WTC11 (cell line): ENCODE measurements around the gene PODXL. TPM values are rescaled to one million over a fixed set of nuclear protein-coding genes. Genes with fewer than 3 reads are reported as not detected.

Experiments
- ATAC-seq: fragments of 200-7000 bp; cut with Tn5 transposase; 2 replicates; pipeline ENCODE4 v1.10.0; 2021; ENCODE audit warnings: mild to moderate bottlenecking, moderate library complexity
- CTCF ChIA-PET: fragments of 300-600 bp; sonication (Branson Sonifier 250); formaldehyde crosslinking; loops from one replicate; lab custom pipeline; 2021; ENCODE audit warnings: antibody characterized with exemption; lab: Charles Lee
- POLR2A ChIA-PET: fragments of 350-600 bp; sonication (Branson Sonifier 250); formaldehyde crosslinking; loops from one replicate; lab custom pipeline; 2021; ENCODE audit warnings: antibody characterized with exemption; lab: Charles Lee
- DNase-seq: peaks from one replicate; pipeline ENCODE4 v3.0.0; 2021; ENCODE audit warnings: low spot score
- H3K27ac Mint-ChIP-seq: 2 replicates; pipeline ENCODE4 v1.8.0; 2021; ENCODE audit warnings: mixed read lengths
- H3K27me3 Mint-ChIP-seq: 2 replicates; pipeline ENCODE4 v1.8.0; 2021; ENCODE audit warnings: low read depth, mild to moderate bottlenecking, moderate library complexity, mixed read lengths
- H3K36me3 Mint-ChIP-seq: 2 replicates; pipeline ENCODE4 v1.8.0; 2021; ENCODE audit warnings: mixed read lengths
- H3K4me1 Mint-ChIP-seq: 2 replicates; pipeline ENCODE4 v1.8.0; 2022; ENCODE audit warnings: mixed read lengths
- H3K4me3 Mint-ChIP-seq: 2 replicates; pipeline ENCODE4 v1.8.0; 2021; ENCODE audit warnings: mild to moderate bottlenecking, moderate library complexity, mixed read lengths
- H3K9me3 Mint-ChIP-seq: 2 replicates; pipeline ENCODE4 v1.8.0; 2021; ENCODE audit warnings: mixed read lengths
- ATF1 ChIP-seq: sonication (generic); formaldehyde crosslinking; IDR thresholded peaks from 2 replicates; pipeline ENCODE4 v1.8.1; 2023; ENCODE audit warnings: mild to moderate bottlenecking, moderate library complexity, missing genetic modification reagents
- E2F1 ChIP-seq: sonication (generic); formaldehyde crosslinking; IDR thresholded peaks from 2 replicates; pipeline ENCODE4 v1.8.0; 2022; ENCODE audit warnings: mild to moderate bottlenecking, missing genetic modification reagents
- ETV6 ChIP-seq: sonication (generic); formaldehyde crosslinking; IDR thresholded peaks from 2 replicates; pipeline ENCODE4 v1.8.1; 2022; ENCODE audit warnings: mild to moderate bottlenecking, missing genetic modification reagents
- FOXJ3 ChIP-seq: sonication (generic); formaldehyde crosslinking; IDR thresholded peaks from 2 replicates; pipeline ENCODE4 v1.9.0; 2021; ENCODE audit warnings: missing genetic modification reagents, mild to moderate bottlenecking, borderline replicate concordance
- JUN ChIP-seq: sonication (generic); formaldehyde crosslinking; IDR thresholded peaks from 2 replicates; pipeline ENCODE4 v1.8.0; 2023; ENCODE audit warnings: mild to moderate bottlenecking, missing genetic modification reagents
- OVOL2 ChIP-seq: fragments of 250-450 bp; sonication (Bioruptor Pico); IDR thresholded peaks from 2 replicates; pipeline ENCODE4 v1.9.0; 2021; ENCODE audit warnings: mild to moderate bottlenecking, borderline replicate concordance
- PREB ChIP-seq: sonication (generic); formaldehyde crosslinking; IDR thresholded peaks from 2 replicates; pipeline ENCODE4 v1.8.1; 2022; ENCODE audit warnings: mild to moderate bottlenecking, missing genetic modification reagents, moderate library complexity, borderline replicate concordance
- SP1 ChIP-seq: sonication (generic); formaldehyde crosslinking; conservative IDR thresholded peaks from 2 replicates; pipeline ENCODE4 v1.8.1; 2022; ENCODE audit warnings: missing genetic modification reagents
- USF1 ChIP-seq: sonication (generic); formaldehyde crosslinking; IDR thresholded peaks from 2 replicates; pipeline ENCODE4 v1.8.0; 2022; ENCODE audit warnings: mild to moderate bottlenecking, missing genetic modification reagents
- ZNF416 ChIP-seq: fragments of 250-450 bp; sonication (Bioruptor Pico); IDR thresholded peaks from 2 replicates; pipeline ENCODE4 v1.9.0; 2021; ENCODE audit warnings: mild to moderate bottlenecking, inconsistent platforms
- total RNA-seq: library from RNA; stranded (reverse); gene quantifications from 3 replicates; pipeline ENCODE4 v1.2.3, GENCODE V29; 2021
- TF ChIP-seq, protein P1 (sequence below): sonication (generic); formaldehyde crosslinking; IDR thresholded peaks from 2 replicates; pipeline ENCODE4 v1.8.0; 2023; ENCODE audit warnings: missing genetic modification reagents, mild to moderate bottlenecking, borderline replicate concordance
- TF ChIP-seq, protein P2 (sequence below): fragments of 200-600 bp; IDR thresholded peaks from 2 replicates; pipeline ENCODE4 v1.8.0; 2022; ENCODE audit warnings: antibody characterized with exemption

Gene PODXL
- total RNA-seq, 1 experiment from 2014 or later, result 483 TPM

GRCh38 chr7:131560061-131560460, 3.6 kb upstream of the PODXL start:
- no peak for ATAC-seq

More at GRCh38 chr7:131560061-131560460, 3.6 kb upstream of the PODXL start:
- Mint-ChIP-seq H3K27me3 (no peaks in the 10 kb centered on the region; the same call in 1 of the 2 replicates), H3K36me3 (peaks cover 9% of the 10 kb centered on the region), H3K27ac (no peak overlapping the region; the same call in 1 of the 2 replicates), H3K4me1 (peaks cover 27% of the 10 kb centered on the region)
- no peak for DNase-seq
- POLR2A ChIA-PET, result no interaction called here
- TF ChIP-seq ETV6 (CRISPR knock-in tag), result no peak
- TF ChIP-seq USF1 (CRISPR knock-in tag), result no peak
- TF ChIP-seq ATF1 (CRISPR knock-in tag), result no peak
- TF ChIP-seq, protein P1, sequence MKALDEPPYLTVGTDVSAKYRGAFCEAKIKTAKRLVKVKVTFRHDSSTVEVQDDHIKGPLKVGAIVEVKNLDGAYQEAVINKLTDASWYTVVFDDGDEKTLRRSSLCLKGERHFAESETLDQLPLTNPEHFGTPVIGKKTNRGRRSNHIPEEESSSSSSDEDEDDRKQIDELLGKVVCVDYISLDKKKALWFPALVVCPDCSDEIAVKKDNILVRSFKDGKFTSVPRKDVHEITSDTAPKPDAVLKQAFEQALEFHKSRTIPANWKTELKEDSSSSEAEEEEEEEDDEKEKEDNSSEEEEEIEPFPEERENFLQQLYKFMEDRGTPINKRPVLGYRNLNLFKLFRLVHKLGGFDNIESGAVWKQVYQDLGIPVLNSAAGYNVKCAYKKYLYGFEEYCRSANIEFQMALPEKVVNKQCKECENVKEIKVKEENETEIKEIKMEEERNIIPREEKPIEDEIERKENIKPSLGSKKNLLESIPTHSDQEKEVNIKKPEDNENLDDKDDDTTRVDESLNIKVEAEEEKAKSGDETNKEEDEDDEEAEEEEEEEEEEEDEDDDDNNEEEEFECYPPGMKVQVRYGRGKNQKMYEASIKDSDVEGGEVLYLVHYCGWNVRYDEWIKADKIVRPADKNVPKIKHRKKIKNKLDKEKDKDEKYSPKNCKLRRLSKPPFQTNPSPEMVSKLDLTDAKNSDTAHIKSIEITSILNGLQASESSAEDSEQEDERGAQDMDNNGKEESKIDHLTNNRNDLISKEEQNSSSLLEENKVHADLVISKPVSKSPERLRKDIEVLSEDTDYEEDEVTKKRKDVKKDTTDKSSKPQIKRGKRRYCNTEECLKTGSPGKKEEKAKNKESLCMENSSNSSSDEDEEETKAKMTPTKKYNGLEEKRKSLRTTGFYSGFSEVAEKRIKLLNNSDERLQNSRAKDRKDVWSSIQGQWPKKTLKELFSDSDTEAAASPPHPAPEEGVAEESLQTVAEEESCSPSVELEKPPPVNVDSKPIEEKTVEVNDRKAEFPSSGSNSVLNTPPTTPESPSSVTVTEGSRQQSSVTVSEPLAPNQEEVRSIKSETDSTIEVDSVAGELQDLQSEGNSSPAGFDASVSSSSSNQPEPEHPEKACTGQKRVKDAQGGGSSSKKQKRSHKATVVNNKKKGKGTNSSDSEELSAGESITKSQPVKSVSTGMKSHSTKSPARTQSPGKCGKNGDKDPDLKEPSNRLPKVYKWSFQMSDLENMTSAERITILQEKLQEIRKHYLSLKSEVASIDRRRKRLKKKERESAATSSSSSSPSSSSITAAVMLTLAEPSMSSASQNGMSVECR (CRISPR knock-in tag), result no peak
- TF ChIP-seq SP1 (CRISPR knock-in tag), result no peak
- no peak for TF ChIP-seq FOXJ3 (CRISPR knock-in tag)
- TF ChIP-seq, protein P2, sequence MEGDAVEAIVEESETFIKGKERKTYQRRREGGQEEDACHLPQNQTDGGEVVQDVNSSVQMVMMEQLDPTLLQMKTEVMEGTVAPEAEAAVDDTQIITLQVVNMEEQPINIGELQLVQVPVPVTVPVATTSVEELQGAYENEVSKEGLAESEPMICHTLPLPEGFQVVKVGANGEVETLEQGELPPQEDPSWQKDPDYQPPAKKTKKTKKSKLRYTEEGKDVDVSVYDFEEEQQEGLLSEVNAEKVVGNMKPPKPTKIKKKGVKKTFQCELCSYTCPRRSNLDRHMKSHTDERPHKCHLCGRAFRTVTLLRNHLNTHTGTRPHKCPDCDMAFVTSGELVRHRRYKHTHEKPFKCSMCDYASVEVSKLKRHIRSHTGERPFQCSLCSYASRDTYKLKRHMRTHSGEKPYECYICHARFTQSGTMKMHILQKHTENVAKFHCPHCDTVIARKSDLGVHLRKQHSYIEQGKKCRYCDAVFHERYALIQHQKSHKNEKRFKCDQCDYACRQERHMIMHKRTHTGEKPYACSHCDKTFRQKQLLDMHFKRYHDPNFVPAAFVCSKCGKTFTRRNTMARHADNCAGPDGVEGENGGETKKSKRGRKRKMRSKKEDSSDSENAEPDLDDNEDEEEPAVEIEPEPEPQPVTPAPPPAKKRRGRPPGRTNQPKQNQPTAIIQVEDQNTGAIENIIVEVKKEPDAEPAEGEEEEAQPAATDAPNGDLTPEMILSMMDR, result no peak
- TF ChIP-seq ZNF416 (CRISPR knock-in tag), result no peak
- TF ChIP-seq OVOL2 (CRISPR knock-in tag), result no peak
- TF ChIP-seq E2F1 (CRISPR knock-in tag), result no peak
- TF ChIP-seq JUN, result no peak
- no peak for TF ChIP-seq PREB
- TF ChIP-seq, all 79 proteins: peak for 0
- H3K4me3 Mint-ChIP-seq, result no peak overlapping the region
- H3K9me3 Mint-ChIP-seq, result no peaks in the 10 kb centered on the region
- CTCF ChIA-PET, result no interaction called here
